ENCODE data around the gene ATG4B.

DNA sequence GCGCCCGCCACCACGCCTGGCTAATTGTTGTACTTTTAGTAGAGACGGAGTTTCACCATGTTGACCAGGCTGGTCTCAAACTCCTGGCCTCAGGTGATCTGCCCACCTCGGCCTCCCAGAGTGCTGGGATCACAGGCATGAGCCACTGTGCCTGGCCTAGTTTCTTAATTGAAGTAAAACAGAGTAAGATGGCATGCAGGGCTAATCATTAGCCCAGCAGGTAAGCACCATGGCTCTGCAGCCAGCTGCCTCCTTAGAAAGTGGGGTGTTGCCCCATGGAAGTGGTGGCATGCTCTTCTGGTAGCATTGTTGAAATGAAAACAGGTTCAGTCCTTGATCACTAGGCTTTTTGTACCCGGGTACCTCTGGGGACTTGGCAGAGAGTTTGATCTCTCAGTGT lies 12.4 kb downstream of the ATG4B start:
- TF ChIP-seq, protein P1, sequence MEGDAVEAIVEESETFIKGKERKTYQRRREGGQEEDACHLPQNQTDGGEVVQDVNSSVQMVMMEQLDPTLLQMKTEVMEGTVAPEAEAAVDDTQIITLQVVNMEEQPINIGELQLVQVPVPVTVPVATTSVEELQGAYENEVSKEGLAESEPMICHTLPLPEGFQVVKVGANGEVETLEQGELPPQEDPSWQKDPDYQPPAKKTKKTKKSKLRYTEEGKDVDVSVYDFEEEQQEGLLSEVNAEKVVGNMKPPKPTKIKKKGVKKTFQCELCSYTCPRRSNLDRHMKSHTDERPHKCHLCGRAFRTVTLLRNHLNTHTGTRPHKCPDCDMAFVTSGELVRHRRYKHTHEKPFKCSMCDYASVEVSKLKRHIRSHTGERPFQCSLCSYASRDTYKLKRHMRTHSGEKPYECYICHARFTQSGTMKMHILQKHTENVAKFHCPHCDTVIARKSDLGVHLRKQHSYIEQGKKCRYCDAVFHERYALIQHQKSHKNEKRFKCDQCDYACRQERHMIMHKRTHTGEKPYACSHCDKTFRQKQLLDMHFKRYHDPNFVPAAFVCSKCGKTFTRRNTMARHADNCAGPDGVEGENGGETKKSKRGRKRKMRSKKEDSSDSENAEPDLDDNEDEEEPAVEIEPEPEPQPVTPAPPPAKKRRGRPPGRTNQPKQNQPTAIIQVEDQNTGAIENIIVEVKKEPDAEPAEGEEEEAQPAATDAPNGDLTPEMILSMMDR (IDR thresholded peaks at IDR 0.05), result no peak
- TF ChIP-seq POLR2A (IDR thresholded peaks at IDR 0.05), result no peak

Measured in heart left ventricle (tissue), 13 donors.